Stimulated activated naive B cell treated with anti-CD40 and anti-IgM and Interleukin-4, amounts not matched to agents 10 μg/mL and 1 μg/mL and 100 μg/mL, for 72 hours (primary cell): ENCODE results near the gene COLGALT1.
"Not testable (repeated sequence)": the region's sequence is repeated elsewhere in the genome, so short reads cannot be mapped to it uniquely, and the experiment has no call there.

ENCODE experiments used
- ATAC-seq, 2 donors: fragments of 150-1000 bp; cut with Tn5 transposase; replicated peaks; 2 replicates each; pipeline ENCODE4 v1.10.0; 2021; ENCODE audit warnings: moderate library complexity in 1 of 2
- DNase-seq: peaks from one replicate; pipeline ENCODE4 v3.0.0; 2021
- H3K27ac Mint-ChIP-seq: one replicate; pipeline ENCODE4 v1.8.0; 2022; ENCODE audit warnings: mild to moderate bottlenecking, mixed read lengths
- H3K27me3 Mint-ChIP-seq, 2 donors: one replicate each; pipeline ENCODE4 v1.8.0; 2022; ENCODE audit warnings: mixed read lengths in 2 of 2
- H3K36me3 Mint-ChIP-seq, 2 donors: one replicate each; pipeline ENCODE4 v1.8.0; 2022; ENCODE audit warnings: mixed read lengths in 2 of 2, mild to moderate bottlenecking in 1 of 2
- H3K4me1 Mint-ChIP-seq, 2 donors: one replicate each; pipeline ENCODE4 v1.8.0; 2022; ENCODE audit warnings: mixed read lengths in 2 of 2, mild to moderate bottlenecking in 1 of 2
- H3K4me3 Mint-ChIP-seq, 2 donors: one replicate each; pipeline ENCODE4 v1.8.0; 2022; ENCODE audit warnings: mild to moderate bottlenecking in 2 of 2, mixed read lengths in 2 of 2, moderate library complexity in 1 of 2
- H3K9me3 Mint-ChIP-seq, 2 donors: one replicate each; pipeline ENCODE4 v1.8.0; 2022; ENCODE audit warnings: mixed read lengths in 2 of 2, mild to moderate bottlenecking in 1 of 2

COLGALT1 gene

GRCh38 chr19:17580470-17581144 lies 25.2 kb downstream of the COLGALT1 start:
- Mint-ChIP-seq H3K9me3 (no peaks in the 10 kb centered on the region), H3K27me3 (no peaks in the 10 kb centered on the region), H3K4me3 (no peak overlapping the region), H3K36me3 (peaks cover 52 to 74% of the 10 kb centered on the region in 2 donors), H3K4me1 (peaks cover 14 to 21% of the 10 kb centered on the region in 2 donors), H3K27ac (no peak overlapping the region)
- DNase-seq: no peak
- no peak for ATAC-seq

- ATAC-seq (no peak), DNase-seq (no peak)
- peaks cover 49 to 66% of the 10 kb centered on the region in 2 donors for H3K36me3 Mint-ChIP-seq
- H3K4me1 Mint-ChIP-seq: peaks cover 14 to 21% of the 10 kb centered on the region in 2 donors
- H3K27me3 Mint-ChIP-seq: no peaks in the 10 kb centered on the region
- no peaks in the 10 kb centered on the region for H3K9me3 Mint-ChIP-seq
- H3K4me3 Mint-ChIP-seq: no peak overlapping the region
- no peak overlapping the region for H3K27ac Mint-ChIP-seq
These were observed 25.9 kb downstream of the COLGALT1 start for GRCh38 chr19:17581211-17581874.

GRCh38 chr19:17582613-17583012 lies 27.2 kb downstream of the COLGALT1 start:
- DNase-seq (no peak), ATAC-seq (no peak)
- H3K36me3 Mint-ChIP-seq: peaks cover 42 to 55% of the 10 kb centered on the region in 2 donors
- peaks cover 12 to 21% of the 10 kb centered on the region in 2 donors for H3K4me1 Mint-ChIP-seq
- peak overlapping the region; percentile 82 for H3K27ac Mint-ChIP-seq
- H3K4me3 Mint-ChIP-seq: no peak overlapping the region
- no peaks in the 10 kb centered on the region for H3K9me3 Mint-ChIP-seq
- H3K27me3 Mint-ChIP-seq: no peaks in the 10 kb centered on the region

GRCh38 chr19:17584132-17584531 lies 28.7 kb downstream of the COLGALT1 start:
- no peak overlapping the region for H3K4me3 Mint-ChIP-seq
- no peak overlapping the region for H3K27ac Mint-ChIP-seq
- H3K27me3 Mint-ChIP-seq: no peaks in the 10 kb centered on the region

GRCh38 chr19:17585395-17585794 lies 29.9 kb downstream of the COLGALT1 start:
- H3K4me3 Mint-ChIP-seq, H3K27me3 Mint-ChIP-seq, H3K27ac Mint-ChIP-seq, H3K9me3 Mint-ChIP-seq, ATAC-seq, H3K4me1 Mint-ChIP-seq, DNase-seq: not testable (repeated sequence)
- H3K36me3 Mint-ChIP-seq: peaks cover 23 to 27% of the 10 kb centered on the region in 2 donors

More at GRCh38 chr19:17584132-17584531, 28.7 kb downstream of the COLGALT1 start:
- Mint-ChIP-seq H3K36me3 (peaks cover 35 to 40% of the 10 kb centered on the region in 2 donors), H3K4me1 (peaks cover 12 to 20% of the 10 kb centered on the region in 2 donors), H3K9me3 (no peaks in the 10 kb centered on the region)
- no peak for DNase-seq
- ATAC-seq: no peak

GRCh38 chr19:17590866-17591265 lies 35.4 kb downstream of the COLGALT1 start:
- Mint-ChIP-seq H3K9me3 (no peaks in the 10 kb centered on the region), H3K27ac (no peak overlapping the region), H3K36me3 (no peaks in the 10 kb centered on the region), H3K4me1 (no peaks in the 10 kb centered on the region), H3K27me3 (peaks cover 7 to 9% of the 10 kb centered on the region in 2 donors), H3K4me3 (no peak overlapping the region)
- DNase-seq (no peak), ATAC-seq (peak in 1 of 2 donors; percentile 29)

- H3K27ac Mint-ChIP-seq, H3K4me3 Mint-ChIP-seq, H3K27me3 Mint-ChIP-seq, H3K36me3 Mint-ChIP-seq, H3K9me3 Mint-ChIP-seq, ATAC-seq, DNase-seq, H3K4me1 Mint-ChIP-seq: not testable (repeated sequence)
These were observed 38.8 kb downstream of the COLGALT1 start for GRCh38 chr19:17594296-17594695.

GRCh38 chr19:17598063-17598462 lies 42.6 kb downstream of the COLGALT1 start:
- DNase-seq, H3K9me3 Mint-ChIP-seq, ATAC-seq, H3K36me3 Mint-ChIP-seq, H3K27ac Mint-ChIP-seq, H3K4me1 Mint-ChIP-seq, H3K4me3 Mint-ChIP-seq: not testable (repeated sequence)
- H3K27me3 Mint-ChIP-seq: peaks cover 20% of the 10 kb centered on the region in 2 donors

GRCh38 chr19:17598953-17599352 lies 43.5 kb downstream of the COLGALT1 start:
- Mint-ChIP-seq H3K27me3 (peaks cover 26 to 28% of the 10 kb centered on the region in 2 donors), H3K27ac (no peak overlapping the region), H3K9me3 (no peaks in the 10 kb centered on the region), H3K4me1 (peaks cover 0 to 3% of the 10 kb centered on the region in 2 donors), H3K4me3 (no peak overlapping the region), H3K36me3 (no peaks in the 10 kb centered on the region)
- ATAC-seq (no peak), DNase-seq (no peak)

- ATAC-seq (no peak), DNase-seq (no peak)
- H3K27me3 Mint-ChIP-seq: peaks cover 34 to 37% of the 10 kb centered on the region in 2 donors
- no peaks in the 10 kb centered on the region for H3K36me3 Mint-ChIP-seq
- H3K4me1 Mint-ChIP-seq: peaks cover 3 to 5% of the 10 kb centered on the region in 2 donors
- no peak overlapping the region for H3K4me3 Mint-ChIP-seq
- H3K27ac Mint-ChIP-seq: no peak overlapping the region
- H3K9me3 Mint-ChIP-seq: no peaks in the 10 kb centered on the region
These were observed 44.3 kb downstream of the COLGALT1 start for GRCh38 chr19:17599780-17600179.

GRCh38 chr19:17601683-17602082 lies 46.2 kb downstream of the COLGALT1 start:
- no peak overlapping the region for H3K27ac Mint-ChIP-seq
- no peak for DNase-seq
- H3K36me3 Mint-ChIP-seq: no peaks in the 10 kb centered on the region
- peaks cover 8 to 15% of the 10 kb centered on the region in 2 donors for H3K4me1 Mint-ChIP-seq
- peaks cover 36 to 37% of the 10 kb centered on the region in 2 donors for H3K27me3 Mint-ChIP-seq
- H3K4me3 Mint-ChIP-seq: no peak overlapping the region
- no peak for ATAC-seq
- H3K9me3 Mint-ChIP-seq: peaks cover 0 to 2% of the 10 kb centered on the region in 2 donors

- peaks cover 36 to 37% of the 10 kb centered on the region in 2 donors for H3K27me3 Mint-ChIP-seq
- H3K4me3 Mint-ChIP-seq: no peak overlapping the region
- ATAC-seq: no peak
- no peaks in the 10 kb centered on the region for H3K36me3 Mint-ChIP-seq
- no peak for DNase-seq
- H3K27ac Mint-ChIP-seq: no peak overlapping the region
- H3K9me3 Mint-ChIP-seq: peaks cover 0 to 2% of the 10 kb centered on the region in 2 donors
- peaks cover 11 to 19% of the 10 kb centered on the region in 2 donors for H3K4me1 Mint-ChIP-seq
These were observed 46.8 kb downstream of the COLGALT1 start for GRCh38 chr19:17602217-17602616.

GRCh38 chr19:17602872-17603510 lies 47.5 kb downstream of the COLGALT1 start:
- H3K4me1 Mint-ChIP-seq: peaks cover 11 to 19% of the 10 kb centered on the region in 2 donors
- ATAC-seq (no peak), DNase-seq (no peak)
- H3K27ac Mint-ChIP-seq: no peak overlapping the region
- no peak overlapping the region for H3K4me3 Mint-ChIP-seq
- H3K9me3 Mint-ChIP-seq: peaks cover 0 to 2% of the 10 kb centered on the region in 2 donors
- peaks cover 36 to 37% of the 10 kb centered on the region in 2 donors for H3K27me3 Mint-ChIP-seq
- H3K36me3 Mint-ChIP-seq: no peaks in the 10 kb centered on the region

- H3K4me3 Mint-ChIP-seq: no peak overlapping the region
- H3K27me3 Mint-ChIP-seq: peaks cover 38 to 40% of the 10 kb centered on the region in 2 donors
- peaks cover 3 to 5% of the 10 kb centered on the region in 2 donors for H3K9me3 Mint-ChIP-seq
- ATAC-seq (no peak), DNase-seq (no peak)
- peaks cover 0 to 3% of the 10 kb centered on the region in 2 donors for H3K36me3 Mint-ChIP-seq
- H3K4me1 Mint-ChIP-seq: peaks cover 14 to 22% of the 10 kb centered on the region in 2 donors
- peak overlapping the region; percentile 20 for H3K27ac Mint-ChIP-seq
These were observed 49.0 kb downstream of the COLGALT1 start for GRCh38 chr19:17604372-17605025.
